HPDE6-E6E7 (cell line): ENCODE data around the gene KLC3.
A peak's percentile ranks its signal among the peaks of the same experiment; 100 is the strongest.

Experiments used
- DNase-seq: peaks from one replicate; pipeline ENCODE4 v3.0.0; 2011; ENCODE audit warnings: missing footprints; ENCODE audit errors: extremely low spot score

Gene KLC3

GRCh38 chr19:45370410-45371204 is 30.1 kb downstream of the KLC3 start, which contains the start of gene ERCC2:
ERCC2 (minus strand) TSS chr19:45370573; CDS start chr19:45370540, 33 bp downstream.
- DNase-seq = peak; percentile 100

- no peak for DNase-seq
Measured at GRCh38 chr19:45376045-45376724, 35.6 kb downstream of the KLC3 start.

GRCh38 chr19:45380107-45380506 is 39.6 kb downstream of the KLC3 start:
- DNase-seq = no peak

- no peak for DNase-seq
Measured at GRCh38 chr19:45382426-45382825, 41.9 kb downstream of the KLC3 start.

GRCh38 chr19:45385392-45386221 is 45.1 kb downstream of the KLC3 start:
- DNase-seq = no peak

- no peak for DNase-seq
Measured at GRCh38 chr19:45391346-45391745, 50.8 kb downstream of the KLC3 start.

GRCh38 chr19:45391871-45392665 is 51.5 kb downstream of the KLC3 start:
- DNase-seq = no peak

- no peak for DNase-seq
Measured at GRCh38 chr19:45395821-45396617, 55.5 kb downstream of the KLC3 start.

GRCh38 chr19:45400192-45400591 is 59.6 kb downstream of the KLC3 start:
- peak; percentile 79 for DNase-seq
